Activated CD4-positive, alpha-beta memory T cell treated with anti-CD3 and anti-CD28 coated beads, Interleukin-2, amount 10 ng/mL, durations not matched to agents 7 days and 5 days (primary cell): Measurements from ENCODE around the gene P4HA3. TPM values are rescaled to one million over a fixed set of nuclear protein-coding genes. Genes with fewer than 3 reads are reported as not detected.
"Not testable (repeated sequence)": the region's sequence is repeated elsewhere in the genome, so short reads cannot be mapped to it uniquely, and the experiment has no call there.

Experiments
- CTCF ChIA-PET: fragments of 350-600 bp; sonication (Branson Sonifier 250); formaldehyde crosslinking; loops from one replicate; lab custom pipeline; 2021; ENCODE audit warnings: antibody characterized with exemption, inconsistent platforms; lab: Charles Lee
- POLR2A ChIA-PET: fragments of 350-600 bp; sonication (Branson Sonifier 250); formaldehyde crosslinking; loops from one replicate; lab custom pipeline; 2021; ENCODE audit warnings: antibody characterized with exemption; lab: Charles Lee
- DNase-seq: peaks from one replicate; pipeline ENCODE4 v3.0.0-alpha.2; 2020
- H3K27ac Mint-ChIP-seq: one replicate; pipeline ENCODE4 v1.8.0; 2021; ENCODE audit warnings: mild to moderate bottlenecking, mixed read lengths
- H3K27me3 Mint-ChIP-seq: one replicate; pipeline ENCODE4 v1.8.0; 2021; ENCODE audit warnings: mixed read lengths
- H3K36me3 Mint-ChIP-seq: one replicate; pipeline ENCODE4 v1.8.0; 2021; ENCODE audit warnings: low read depth, mixed read lengths
- H3K4me1 Mint-ChIP-seq: one replicate; pipeline ENCODE4 v1.8.0; 2021; ENCODE audit warnings: mixed read lengths
- H3K4me3 Mint-ChIP-seq: one replicate; pipeline ENCODE4 v1.8.0; 2021; ENCODE audit warnings: mild to moderate bottlenecking, mixed read lengths
- H3K9me3 Mint-ChIP-seq: one replicate; pipeline ENCODE4 v1.8.0; 2021; ENCODE audit warnings: mixed read lengths
- total RNA-seq, 2 experiments: library from RNA; stranded (reverse); gene quantifications; one replicate each; pipeline ENCODE4 v1.2.3, GENCODE V29; 2021

P4HA3 gene
- not detected for total RNA-seq

DNA sequence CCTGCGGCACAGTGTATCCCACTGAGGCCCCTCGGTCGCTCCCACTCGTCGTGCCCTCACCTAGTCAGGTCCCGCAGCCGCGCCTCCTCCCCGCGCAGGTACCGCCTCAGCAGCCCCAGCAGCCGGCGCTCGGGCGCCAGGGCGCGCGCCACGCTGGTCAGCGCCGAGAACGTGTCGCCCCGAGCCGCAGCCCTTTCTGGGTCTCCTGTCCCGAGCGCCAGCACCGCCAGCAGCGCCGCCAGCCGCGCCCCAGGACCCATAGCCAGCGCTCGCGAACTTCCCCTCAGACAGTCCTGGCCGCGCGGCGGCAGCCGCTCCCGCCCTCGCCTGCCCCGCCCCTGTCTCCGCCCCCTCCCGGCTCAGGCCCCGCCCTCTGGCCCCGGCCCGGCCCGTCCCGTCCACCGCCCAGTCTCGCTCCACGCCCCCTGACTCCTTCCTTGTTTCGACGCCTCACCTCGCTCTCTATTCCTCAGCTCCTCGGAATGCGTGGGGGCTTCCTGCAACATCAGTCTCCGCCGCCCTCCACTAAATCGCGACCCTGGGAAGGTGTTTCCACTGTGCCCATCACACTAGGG is at the start of gene P4HA3:
TSS of gene P4HA3 (minus strand) at position 289 of the 575 bp plus-strand sequence. CDS start at position 260, 29 bp downstream.
- peaks cover 40% of the 10 kb centered on the region for H3K27me3 Mint-ChIP-seq
- ChIA-PET CTCF (no interaction called here), POLR2A (no interaction called here)
- H3K4me3 Mint-ChIP-seq = peak within 1 kb of the TSS; percentile 39
- peaks cover 11% of the 10 kb centered on the region for H3K4me1 Mint-ChIP-seq
- H3K9me3 Mint-ChIP-seq = peaks cover under 1% of the 10 kb centered on the region
- peak; percentile 54 for DNase-seq
- no peak within 1 kb of the TSS for H3K27ac Mint-ChIP-seq
- H3K36me3 Mint-ChIP-seq = no peaks in the 10 kb centered on the region

DNA sequence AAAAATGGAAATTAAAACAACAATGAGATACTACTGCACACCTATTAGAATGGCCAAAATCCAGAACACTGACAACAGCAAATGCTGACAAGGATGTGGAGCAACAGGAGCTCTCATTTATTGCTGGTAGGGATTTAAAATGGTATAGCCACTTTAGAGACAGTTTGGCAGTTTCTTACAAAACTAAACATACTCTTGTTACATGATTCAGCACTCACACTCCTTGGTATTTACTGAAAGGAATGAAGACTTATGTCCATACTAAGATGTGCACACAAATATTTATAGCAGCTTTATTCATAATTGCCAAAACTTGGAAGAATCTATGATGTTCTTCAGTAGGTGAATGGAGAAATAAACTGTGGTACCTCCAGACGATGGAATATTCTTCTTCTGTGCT is 46.0 kb upstream of the P4HA3 start:
- no peak overlapping the region for H3K4me3 Mint-ChIP-seq
- H3K27ac Mint-ChIP-seq = no peak overlapping the region
- no peak for DNase-seq
- H3K27me3 Mint-ChIP-seq = no peaks in the 10 kb centered on the region
- peaks cover 22% of the 10 kb centered on the region for H3K36me3 Mint-ChIP-seq
- peaks cover 4% of the 10 kb centered on the region for H3K4me1 Mint-ChIP-seq
- ChIA-PET CTCF (no interaction called here), POLR2A (no interaction called here)
- H3K9me3 Mint-ChIP-seq = no peaks in the 10 kb centered on the region

- H3K9me3 Mint-ChIP-seq = no peaks in the 10 kb centered on the region
- H3K4me3 Mint-ChIP-seq = no peak overlapping the region
- H3K27ac Mint-ChIP-seq = no peak overlapping the region
- POLR2A ChIA-PET = no interaction called here
- no peak for DNase-seq
- CTCF ChIA-PET = interaction anchor here (1.0 kb wide), 1 partner anchor 94 kb away, joined by 3 read pairs; no protein-coding TSS in a partner anchor
- peaks cover 4% of the 10 kb centered on the region for H3K4me1 Mint-ChIP-seq
- no peaks in the 10 kb centered on the region for H3K27me3 Mint-ChIP-seq
- peaks cover 12% of the 10 kb centered on the region for H3K36me3 Mint-ChIP-seq
These were observed 44.2 kb upstream of the P4HA3 start for GRCh38 chr11:74355626-74356025.

DNA sequence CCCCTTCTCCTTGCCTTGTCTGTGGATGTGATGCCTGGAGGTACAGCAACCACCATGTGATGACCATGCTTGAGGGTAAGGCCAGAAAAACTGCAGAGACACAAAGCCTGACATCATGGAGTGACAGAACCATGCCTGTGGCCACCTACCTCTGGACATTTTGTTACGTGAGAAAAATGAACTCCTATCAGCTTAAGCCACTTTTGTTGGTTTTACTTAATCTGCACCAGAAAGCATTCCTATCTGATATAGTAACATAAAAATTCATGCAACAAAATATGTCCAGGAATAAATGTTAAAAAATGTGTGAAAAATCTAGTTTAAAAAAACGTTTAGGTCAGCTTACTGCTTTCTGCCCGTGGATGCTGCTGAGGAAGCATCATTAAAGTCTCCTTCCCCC is 42.6 kb upstream of the P4HA3 start:
- POLR2A ChIA-PET = no interaction called here
- peaks cover 11% of the 10 kb centered on the region for H3K36me3 Mint-ChIP-seq

GRCh38 chr11:74347381-74347780 is 35.9 kb upstream of the P4HA3 start:
- H3K36me3 Mint-ChIP-seq = peaks cover 14% of the 10 kb centered on the region
- DNase-seq = no peak
- no peaks in the 10 kb centered on the region for H3K9me3 Mint-ChIP-seq
- H3K27me3 Mint-ChIP-seq = no peaks in the 10 kb centered on the region
- H3K4me1 Mint-ChIP-seq = no peaks in the 10 kb centered on the region
- H3K27ac Mint-ChIP-seq = no peak overlapping the region
- ChIA-PET POLR2A (no interaction called here), CTCF (no interaction called here)
- H3K4me3 Mint-ChIP-seq = no peak overlapping the region

More for the DNA sequence above, 42.6 kb upstream of the P4HA3 start:
- CTCF ChIA-PET = no interaction called here
- Mint-ChIP-seq H3K27me3 (no peaks in the 10 kb centered on the region), H3K9me3 (no peaks in the 10 kb centered on the region), H3K4me3 (no peak overlapping the region), H3K4me1 (peaks cover 4% of the 10 kb centered on the region), H3K27ac (no peak overlapping the region)
- no peak for DNase-seq

GRCh38 chr11:74345420-74345819 is 34.0 kb upstream of the P4HA3 start:
- Mint-ChIP-seq H3K27ac (no peak overlapping the region), H3K4me1 (peaks cover 2% of the 10 kb centered on the region), H3K4me3 (no peak overlapping the region), H3K9me3 (no peaks in the 10 kb centered on the region), H3K27me3 (no peaks in the 10 kb centered on the region), H3K36me3 (peaks cover 26% of the 10 kb centered on the region)
- ChIA-PET POLR2A (no interaction called here), CTCF (no interaction called here)
- DNase-seq = no peak

GRCh38 chr11:74341921-74342320 is 30.5 kb upstream of the P4HA3 start:
- CTCF ChIA-PET = interaction anchor here (0.7 kb wide), 1 partner anchor 16 kb away, joined by 5 read pairs; no protein-coding TSS in a partner anchor
- no peak overlapping the region for H3K27ac Mint-ChIP-seq
- no peak overlapping the region for H3K4me3 Mint-ChIP-seq
- no peaks in the 10 kb centered on the region for H3K9me3 Mint-ChIP-seq
- H3K27me3 Mint-ChIP-seq = no peaks in the 10 kb centered on the region
- H3K36me3 Mint-ChIP-seq = peaks cover 32% of the 10 kb centered on the region
- no peak for DNase-seq
- peaks cover 2% of the 10 kb centered on the region for H3K4me1 Mint-ChIP-seq
- POLR2A ChIA-PET = no interaction called here

DNA sequence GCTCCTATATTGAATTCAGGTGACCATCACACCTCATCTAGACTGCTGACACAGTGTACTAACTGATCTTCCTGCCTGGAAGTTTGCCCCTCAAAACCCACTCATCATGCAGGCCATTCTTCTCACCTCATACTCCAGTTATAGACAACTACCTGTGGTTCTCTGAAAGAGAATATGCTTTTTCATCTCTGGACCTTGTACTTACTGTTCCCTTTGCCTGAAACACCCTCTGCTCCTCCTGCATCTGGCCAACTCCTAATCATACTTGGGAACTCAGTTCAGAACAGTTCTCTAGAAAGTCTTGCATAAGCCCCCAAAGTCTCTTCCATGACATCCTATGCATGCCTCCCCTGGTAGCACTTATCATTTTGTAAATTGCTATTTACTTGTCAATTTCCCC is 28.2 kb upstream of the P4HA3 start:
- no peak overlapping the region for H3K27ac Mint-ChIP-seq
- POLR2A ChIA-PET = no interaction called here
- CTCF ChIA-PET = no interaction called here

GRCh38 chr11:74338963-74339362 is 27.5 kb upstream of the P4HA3 start:
- POLR2A ChIA-PET = no interaction called here
- CTCF ChIA-PET = no interaction called here
- H3K36me3 Mint-ChIP-seq = peaks cover 26% of the 10 kb centered on the region

More for the DNA sequence above, 28.2 kb upstream of the P4HA3 start:
- Mint-ChIP-seq H3K4me3 (no peak overlapping the region), H3K36me3 (peaks cover 29% of the 10 kb centered on the region), H3K27me3 (no peaks in the 10 kb centered on the region), H3K9me3 (no peaks in the 10 kb centered on the region), H3K4me1 (peaks cover 2% of the 10 kb centered on the region)
- no peak for DNase-seq

GRCh38 chr11:74333193-74333592 is 21.8 kb upstream of the P4HA3 start:
- Mint-ChIP-seq H3K4me1 (no peaks in the 10 kb centered on the region), H3K27me3 (no peaks in the 10 kb centered on the region), H3K9me3 (no peaks in the 10 kb centered on the region), H3K27ac (no peak overlapping the region), H3K4me3 (no peak overlapping the region), H3K36me3 (peaks cover 8% of the 10 kb centered on the region)
- DNase-seq = no peak
- ChIA-PET POLR2A (no interaction called here), CTCF (interaction anchor here (0.6 to 1.3 kb wide), 2 partner anchors 12 to 14 kb away, joined by 3 read pairs; no protein-coding TSS in a partner anchor)

More at GRCh38 chr11:74338963-74339362, 27.5 kb upstream of the P4HA3 start:
- H3K4me1 Mint-ChIP-seq = peaks cover 2% of the 10 kb centered on the region
- H3K4me3 Mint-ChIP-seq = no peak overlapping the region
- no peak overlapping the region for H3K27ac Mint-ChIP-seq
- no peak for DNase-seq
- H3K27me3 Mint-ChIP-seq = no peaks in the 10 kb centered on the region
- H3K9me3 Mint-ChIP-seq = no peaks in the 10 kb centered on the region

DNA sequence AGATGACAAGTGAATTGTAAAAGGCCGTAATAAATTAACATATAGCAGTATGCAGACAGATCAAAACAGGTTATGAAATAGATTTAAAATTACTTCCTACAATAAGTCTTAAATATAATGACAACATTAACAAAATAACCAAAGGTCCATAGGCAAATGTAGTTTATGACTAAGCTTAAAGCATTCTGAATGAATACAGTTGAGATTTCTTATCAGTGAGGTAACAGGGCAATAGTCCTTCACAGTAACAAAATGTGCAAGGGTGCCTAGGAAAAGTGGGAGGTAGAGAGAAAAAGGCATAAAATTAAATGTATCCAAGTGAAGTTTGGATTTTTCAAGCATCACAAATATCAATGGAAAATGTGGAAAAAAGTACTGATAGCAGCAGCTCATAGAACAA is 20.9 kb upstream of the P4HA3 start:
- Mint-ChIP-seq H3K4me3 (no peak overlapping the region), H3K27ac (no peak overlapping the region), H3K27me3 (no peaks in the 10 kb centered on the region), H3K36me3 (peaks cover 3% of the 10 kb centered on the region), H3K9me3 (no peaks in the 10 kb centered on the region), H3K4me1 (no peaks in the 10 kb centered on the region)
- no peak for DNase-seq
- ChIA-PET CTCF (interaction anchor here (1.3 kb wide), 1 partner anchor 13 kb away, joined by 3 read pairs; no protein-coding TSS in a partner anchor), POLR2A (no interaction called here)

- POLR2A ChIA-PET, CTCF ChIA-PET, H3K9me3 Mint-ChIP-seq, H3K4me1 Mint-ChIP-seq, H3K27me3 Mint-ChIP-seq, H3K4me3 Mint-ChIP-seq, H3K36me3 Mint-ChIP-seq, H3K27ac Mint-ChIP-seq, DNase-seq: not testable (repeated sequence)
These were observed 19.6 kb upstream of the P4HA3 start for GRCh38 chr11:74331000-74331399.

DNA sequence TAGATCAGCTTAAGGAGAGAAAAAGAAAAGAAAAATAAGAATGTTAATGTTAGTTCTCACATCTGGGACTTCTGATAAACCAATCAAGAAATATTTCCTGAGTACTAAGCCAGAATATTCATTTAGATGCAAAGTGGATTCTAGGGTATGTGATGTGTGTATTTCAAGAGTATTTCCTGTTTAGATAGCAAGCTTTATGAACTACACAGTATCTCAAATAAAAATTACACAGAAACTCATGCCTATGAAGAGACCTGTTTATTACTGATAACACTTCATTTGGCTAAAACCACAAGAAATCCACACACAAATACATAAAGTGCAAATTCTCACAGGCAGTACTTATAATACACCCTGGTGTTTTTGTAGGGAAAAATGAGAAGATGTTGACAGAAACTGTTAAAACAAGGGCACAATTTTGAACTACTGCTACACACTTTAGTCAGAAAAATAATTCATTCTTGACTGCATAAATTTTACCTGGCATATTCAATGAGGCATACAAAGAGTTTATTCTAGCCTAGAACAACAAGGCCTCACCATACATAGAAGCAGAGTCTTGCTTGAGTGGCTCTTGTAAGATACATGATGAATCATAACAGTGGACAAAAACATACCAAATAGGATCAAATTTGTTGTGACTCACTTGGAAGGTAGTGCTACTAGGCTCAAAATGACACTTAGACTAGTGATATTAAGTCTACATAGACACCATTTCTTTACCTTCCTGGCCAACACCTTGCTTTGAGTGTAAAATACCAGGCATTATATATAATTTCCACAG is 18.8 kb upstream of the P4HA3 start:
- CTCF ChIA-PET = interaction anchor here (1.2 kb wide), 1 partner anchor 9 kb away, joined by 3 read pairs; no protein-coding TSS in a partner anchor
- Mint-ChIP-seq H3K27me3 (no peaks in the 10 kb centered on the region), H3K4me3 (no peak overlapping the region), H3K4me1 (no peaks in the 10 kb centered on the region), H3K36me3 (no peaks in the 10 kb centered on the region), H3K27ac (no peak overlapping the region), H3K9me3 (no peaks in the 10 kb centered on the region)
- POLR2A ChIA-PET = interaction anchor here (1.0 kb wide), 1 partner anchor 348 kb away, joined by 3 read pairs; the partner anchor contains the start of gene UCP2
- DNase-seq = no peak
